ENCODE measurements around the gene CAPZA2.

- TF ChIP-seq EZH2 (IDR thresholded peaks at IDR 0.05) (no peak), FOXP2 (optimal IDR thresholded peaks at IDR 0.05; ENCODE audit: control extremely low read depth, extremely low read length, insufficient read depth) (no peak), POLR2AphosphoS5 (IDR thresholded peaks at IDR 0.05; ENCODE audit: borderline replicate concordance, low read depth, low read length) (no peak)
These were observed 37.9 kb upstream of the CAPZA2 start for GRCh38 chr7:116824449-116824848.
